Hypothalamus (tissue), 51 donors: ENCODE results near the gene FUCA2.
"Not testable (repeated sequence)": the region's sequence is repeated elsewhere in the genome, so short reads cannot be mapped to it uniquely, and the experiment has no call there.

Source experiments
- DNase-seq, 51 donors: peaks; one replicate each; lab custom pipeline; 2025; lab: John Stamatoyannopoulos, UW

FUCA2 gene

DNA sequence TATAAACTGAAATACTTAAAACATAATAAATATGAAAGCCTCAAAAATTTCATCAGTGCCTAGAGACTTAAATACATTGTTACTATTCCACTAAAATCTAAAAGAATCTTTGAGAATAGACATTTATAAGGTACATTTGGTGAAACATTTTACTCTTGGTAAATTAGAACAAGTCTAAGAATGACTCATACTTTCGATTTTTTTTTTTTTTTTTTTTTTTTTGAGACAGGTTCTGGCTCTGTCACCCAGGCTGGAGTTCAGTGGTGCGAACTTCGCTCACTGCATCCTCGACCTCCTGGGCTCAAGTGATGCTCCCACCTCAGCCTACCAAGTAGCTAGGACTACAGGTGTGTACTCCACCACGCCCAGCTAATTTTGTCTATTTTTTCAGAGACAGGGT is 6.4 kb downstream of the FUCA2 start:
- no peak for DNase-seq

DNA sequence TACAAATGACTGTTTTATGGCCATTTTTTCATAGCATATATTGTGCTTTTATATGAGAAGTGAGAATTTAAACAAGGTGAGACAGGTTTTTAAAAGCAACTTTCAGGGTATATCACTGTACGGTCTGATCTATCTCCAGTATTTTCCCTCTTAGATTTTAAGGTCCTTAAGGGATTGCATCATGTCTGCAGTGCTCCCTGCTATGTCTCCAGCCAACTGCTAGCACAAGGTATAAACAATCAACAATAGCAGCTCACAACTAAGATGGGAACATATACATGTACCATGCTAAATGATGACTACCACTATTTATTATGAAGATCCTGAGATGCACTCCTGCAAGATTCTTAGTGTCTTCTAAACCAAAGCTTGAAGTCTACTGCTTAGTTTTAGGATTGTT is 7.2 kb downstream of the FUCA2 start:
- DNase-seq = no peak

DNA sequence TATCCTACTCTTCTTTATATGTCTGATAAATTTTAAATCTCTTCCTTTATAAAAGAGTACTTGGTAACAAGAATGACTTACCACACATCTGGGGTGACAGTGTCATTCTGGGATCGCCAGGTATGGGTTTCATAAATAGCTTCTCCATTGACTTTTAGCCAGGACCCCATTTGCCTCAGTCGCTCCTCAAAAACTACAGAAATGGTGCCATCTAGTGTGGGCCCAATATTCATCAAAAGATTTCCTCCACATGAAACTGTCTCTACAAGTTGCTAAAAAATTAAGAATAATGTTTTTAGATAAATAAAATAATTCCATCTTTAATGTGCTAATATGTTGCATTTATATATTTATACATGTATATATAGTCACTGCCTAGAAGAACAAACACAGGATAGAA is 9.7 kb downstream of the FUCA2 start:
- no peak for DNase-seq

DNA sequence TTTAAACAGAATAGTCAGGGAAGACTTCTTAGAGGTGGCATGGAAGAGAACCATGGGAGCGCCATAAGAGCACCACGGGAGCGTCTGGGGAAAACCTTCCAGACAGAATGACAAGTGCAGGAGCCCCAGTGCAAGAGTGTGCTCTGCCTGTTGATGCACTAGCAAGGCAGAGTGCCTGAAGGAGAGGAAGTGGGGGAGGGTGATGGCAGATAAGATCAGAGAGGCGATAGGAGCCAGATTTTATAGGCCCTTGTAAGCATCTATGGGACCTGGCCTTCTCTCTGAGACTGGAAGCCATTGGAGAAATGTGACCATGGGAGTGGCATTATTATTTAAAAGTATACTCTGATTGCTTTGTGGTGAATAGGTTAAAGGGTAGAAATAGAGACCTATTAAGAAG is 13.1 kb downstream of the FUCA2 start:
- no peak for DNase-seq

DNA sequence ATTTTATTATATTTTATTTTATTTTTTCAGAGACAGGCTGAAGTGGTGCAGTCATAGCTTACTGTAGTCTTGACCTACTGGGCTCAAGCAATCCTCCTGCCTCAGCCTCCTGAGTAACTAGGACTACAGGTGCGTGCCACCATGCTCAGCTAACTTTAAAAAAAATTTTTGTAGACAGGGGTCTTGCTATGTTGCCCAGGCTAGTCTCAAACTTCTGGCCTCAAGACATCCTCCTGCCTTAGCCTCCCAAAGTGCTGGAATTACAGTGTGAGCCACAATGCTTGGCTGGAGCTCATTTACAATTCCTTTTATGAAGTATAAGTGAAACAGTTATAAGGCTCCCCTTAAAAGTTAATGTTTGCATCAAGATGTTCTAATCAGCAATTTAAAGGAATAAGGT is 14.5 kb downstream of the FUCA2 start:
- no peak for DNase-seq

DNA sequence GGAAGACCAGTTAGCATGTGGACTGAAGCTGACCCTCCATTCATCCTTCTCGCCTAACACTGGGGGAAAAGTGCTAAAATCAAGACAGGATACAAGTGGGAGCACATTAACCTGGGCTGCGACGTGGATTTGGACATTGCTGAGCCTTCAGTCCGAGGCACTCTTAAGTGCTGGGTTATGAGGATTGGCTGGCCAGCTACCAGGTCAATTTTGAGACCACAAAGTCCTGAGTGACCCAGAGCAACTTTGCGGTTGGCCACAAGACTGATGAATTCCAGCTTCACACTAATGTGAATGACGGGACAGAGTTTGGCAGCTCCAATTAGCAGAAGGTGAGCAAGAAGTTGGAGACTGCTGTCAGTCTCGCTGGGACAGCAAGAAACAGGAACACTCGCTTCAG is 20.7 kb downstream of the FUCA2 start:
- no peak for DNase-seq

DNA sequence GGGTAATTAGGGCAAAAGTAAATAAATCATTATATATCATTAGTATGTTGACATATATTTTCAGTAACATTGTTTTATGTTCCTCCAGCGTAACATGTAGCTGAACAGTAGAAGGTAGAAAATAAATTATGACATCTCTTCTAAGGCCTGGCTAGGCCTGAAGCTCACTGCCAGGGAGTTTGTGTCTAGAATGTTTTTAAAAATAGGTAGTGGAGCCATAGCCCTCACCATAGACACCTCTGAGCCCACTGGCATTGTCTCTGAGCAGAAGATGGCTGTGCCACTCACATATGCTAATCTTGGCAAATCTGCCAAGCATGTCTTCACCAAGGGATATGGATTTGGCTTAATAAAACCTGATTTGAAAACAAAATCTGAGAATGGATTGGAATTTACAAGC is 21.3 kb downstream of the FUCA2 start:
- DNase-seq = no peak

DNA sequence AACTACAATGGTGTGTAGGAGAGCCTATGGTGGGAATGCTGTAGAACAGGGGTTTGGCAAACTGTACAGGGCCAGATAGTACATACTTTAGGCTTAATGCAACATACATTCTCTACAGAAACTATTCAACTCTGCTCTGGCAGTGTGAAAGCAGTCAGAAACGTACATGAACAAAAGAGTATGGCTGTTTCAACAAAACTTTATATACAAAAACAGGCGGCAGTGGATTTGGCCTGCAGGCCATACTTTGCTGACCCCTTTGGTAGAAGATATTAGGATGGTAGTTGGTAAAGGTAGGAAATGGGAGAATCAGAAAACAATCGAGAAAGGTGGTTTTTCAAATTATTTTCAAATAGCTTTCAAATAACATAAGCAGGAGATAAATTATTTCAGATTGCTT is 24.8 kb downstream of the FUCA2 start:
- DNase-seq = no peak

DNA sequence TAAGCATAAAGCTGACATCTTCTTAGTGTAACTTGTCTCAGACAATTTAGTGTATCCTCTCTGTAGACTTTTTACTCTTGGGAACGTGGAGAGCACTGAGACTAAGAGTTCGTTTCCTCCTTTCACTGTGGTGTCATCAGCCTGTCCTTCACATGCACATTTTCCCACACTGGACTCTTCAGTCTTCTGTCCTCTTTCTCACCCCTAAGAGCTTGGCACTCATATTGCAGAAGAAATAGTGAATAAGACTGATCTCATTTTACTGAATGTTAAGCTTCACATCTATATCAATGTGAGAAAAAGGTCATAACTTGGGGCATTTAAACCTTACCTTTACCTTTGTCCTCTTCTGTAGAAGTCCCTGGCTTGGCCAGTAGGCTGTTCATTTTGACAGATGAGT is 25.6 kb downstream of the FUCA2 start:
- no peak for DNase-seq

DNA sequence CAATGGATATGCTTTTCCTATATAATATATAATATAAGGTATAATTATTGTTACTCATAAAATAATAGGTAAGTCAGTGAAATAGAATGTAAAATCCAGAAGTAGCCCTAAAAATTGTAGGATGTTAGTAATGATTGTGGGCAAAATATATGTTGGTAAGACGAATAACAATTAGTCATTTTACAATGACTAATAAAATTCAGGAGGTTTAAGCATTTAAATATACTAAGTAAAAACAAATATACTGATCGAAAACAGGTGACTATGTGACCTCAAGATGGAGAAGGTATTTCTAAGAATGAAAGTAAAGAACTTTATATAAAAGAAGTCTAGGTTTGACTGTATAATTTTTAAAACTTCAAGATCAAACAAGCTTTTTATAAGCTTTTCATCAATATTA is 28.9 kb downstream of the FUCA2 start:
- DNase-seq = no peak

DNA sequence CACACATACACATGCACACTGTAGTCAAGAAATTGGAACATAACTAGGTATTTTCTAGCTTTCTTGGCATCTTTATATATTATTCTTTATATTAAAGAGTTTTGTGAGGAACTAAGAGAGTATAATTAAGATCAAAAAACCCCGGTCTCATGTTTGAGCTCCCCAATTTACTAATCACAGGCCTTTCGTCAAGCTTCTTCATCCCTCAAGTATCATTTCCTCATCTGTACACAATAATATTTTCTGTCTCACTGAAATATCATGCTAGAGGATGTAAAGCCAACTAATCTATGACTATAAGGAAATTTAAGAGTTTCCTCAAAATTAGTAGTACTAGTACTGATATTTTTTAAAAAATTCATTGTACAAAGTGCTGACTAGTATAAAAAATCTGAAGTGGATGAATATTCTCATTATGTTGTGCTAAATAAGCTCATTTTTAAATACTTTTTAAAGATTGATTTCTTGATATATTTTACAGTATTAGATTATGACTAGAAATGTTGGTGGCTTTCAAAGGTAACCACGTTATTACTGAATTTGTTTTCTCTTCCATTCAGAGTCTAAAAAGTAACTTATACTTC is 32.9 kb downstream of the FUCA2 start:
- DNase-seq = no peak

DNA sequence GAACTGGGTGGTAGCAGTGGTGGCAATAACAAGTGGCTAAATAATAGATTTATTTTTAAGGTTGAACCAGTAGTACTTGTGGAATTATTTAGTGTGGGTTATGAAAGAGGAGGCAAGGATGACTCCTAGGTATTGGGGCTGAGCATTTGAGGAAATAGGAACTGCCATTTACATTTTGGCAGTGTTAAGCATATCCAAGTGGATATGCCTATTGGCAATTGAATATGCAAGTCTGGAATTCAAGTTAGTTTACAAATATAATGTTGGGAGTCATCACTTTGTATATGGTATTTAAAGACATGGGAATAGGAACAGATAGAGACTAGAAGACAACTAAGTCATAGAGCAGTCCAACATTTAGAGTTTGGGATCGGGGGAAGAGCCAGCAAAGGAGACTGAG is 35.0 kb downstream of the FUCA2 start:
- no peak for DNase-seq

DNA sequence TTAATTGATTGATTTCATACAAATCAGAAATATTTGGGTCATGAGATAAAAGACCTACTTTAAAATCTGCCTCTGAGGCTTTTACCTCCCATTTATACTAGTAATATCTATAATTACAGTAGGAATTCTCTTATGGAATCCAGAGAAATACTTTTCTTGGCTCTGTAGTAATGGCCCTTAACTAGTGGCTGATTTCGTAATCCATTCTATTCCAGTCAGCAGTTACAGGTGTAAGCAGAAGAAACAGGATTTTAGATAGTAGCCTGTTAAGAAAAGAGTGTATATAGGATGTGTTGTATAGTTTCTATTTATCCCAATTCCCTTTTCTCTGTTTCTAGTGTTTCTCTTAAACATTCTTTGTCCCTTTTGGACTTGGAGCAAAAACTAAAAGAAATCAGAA is 39.7 kb downstream of the FUCA2 start:
- no peak for DNase-seq

DNA sequence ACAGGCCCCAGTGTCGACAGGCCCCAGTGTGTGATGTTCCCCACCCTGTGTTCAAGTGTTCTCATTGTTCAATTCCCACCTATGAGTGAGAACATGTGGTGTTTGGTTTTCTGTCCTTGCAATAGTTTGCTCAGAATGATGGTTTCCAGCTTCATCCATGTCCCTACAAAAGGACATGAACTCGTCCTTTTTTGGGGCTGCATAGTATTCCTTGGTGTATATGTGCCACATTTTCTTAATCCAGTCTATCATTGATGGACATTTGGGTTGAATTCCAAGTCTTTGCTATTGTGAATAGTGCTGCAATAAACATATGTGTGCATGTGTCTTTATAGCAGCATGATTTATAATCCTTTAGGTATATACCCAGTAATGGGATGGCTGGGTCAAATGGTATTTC is 42.7 kb downstream of the FUCA2 start:
- DNase-seq = not testable (repeated sequence)

DNA sequence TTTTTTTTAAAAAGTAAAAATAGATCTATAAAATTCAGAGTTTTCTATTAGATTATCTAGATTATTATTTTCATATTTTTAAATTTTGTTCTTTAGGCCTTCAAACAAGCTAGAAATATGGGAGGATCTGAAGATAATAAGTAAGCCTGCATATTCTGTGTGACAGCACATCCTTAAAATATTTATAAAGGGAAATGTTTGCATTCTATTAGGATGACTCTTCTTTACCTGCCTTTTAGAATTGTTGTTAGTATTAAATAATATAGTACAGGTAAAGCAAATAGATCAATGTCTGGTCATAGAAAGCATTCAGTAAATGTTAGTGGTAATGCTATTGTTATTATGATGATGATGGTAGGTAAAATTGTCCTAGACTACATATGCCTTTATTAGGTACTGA is 43.5 kb downstream of the FUCA2 start:
- DNase-seq = no peak

DNA sequence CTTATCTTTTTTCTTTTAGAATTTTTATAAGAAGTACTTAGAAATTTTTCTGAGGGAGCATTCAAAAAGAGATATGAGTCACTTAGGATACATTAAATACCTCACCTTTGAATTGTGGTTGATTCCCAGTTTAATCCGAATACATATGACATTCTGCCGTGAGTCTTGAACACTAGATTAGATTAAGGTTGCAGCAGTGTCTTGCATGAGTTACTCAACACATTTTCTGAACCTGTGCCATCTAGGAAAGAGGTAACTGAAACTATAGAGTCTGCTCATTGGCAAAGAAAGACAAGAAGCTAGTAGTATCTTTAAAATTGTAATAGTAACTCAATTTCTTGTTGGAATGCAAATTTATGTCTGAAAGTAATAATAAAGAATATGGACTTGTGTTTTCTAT is 46.0 kb downstream of the FUCA2 start:
- DNase-seq = no peak

DNA sequence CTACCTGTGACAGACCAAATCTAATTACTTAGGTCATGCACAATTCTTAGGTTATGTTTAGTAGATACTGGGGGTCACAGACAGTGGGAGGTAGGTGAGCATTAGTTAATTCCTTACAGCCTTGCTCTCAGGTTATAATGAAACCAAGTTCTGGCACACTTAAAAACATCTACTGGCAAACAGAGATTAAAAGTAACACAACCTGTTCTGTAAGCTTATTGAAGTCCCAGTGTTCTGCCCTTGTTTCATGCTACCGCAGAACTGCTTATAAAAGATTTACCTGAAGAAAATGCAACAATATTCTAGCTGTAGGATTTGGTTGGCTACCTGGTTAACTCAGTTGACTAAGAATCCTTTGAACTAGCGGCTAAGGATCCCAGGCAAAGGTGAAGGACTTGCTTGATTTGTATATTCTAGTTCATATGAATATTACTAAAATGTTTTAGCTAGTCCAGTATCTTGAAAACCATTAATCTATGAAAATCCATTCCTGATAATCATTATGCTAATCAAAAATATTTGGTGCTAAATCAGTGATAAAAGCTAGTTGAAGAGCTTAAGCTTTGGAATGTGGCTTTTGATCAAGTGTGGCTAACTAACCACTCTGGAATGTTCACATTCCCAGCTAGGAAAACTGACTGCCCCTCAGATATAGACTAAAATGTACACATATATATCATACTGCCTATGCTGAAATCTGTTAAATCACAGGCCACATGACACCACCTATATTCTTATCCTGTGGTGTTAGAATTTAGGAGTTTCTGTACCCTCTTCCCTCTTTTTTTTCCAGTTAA is 53.8 kb downstream of the FUCA2 start:
- no peak for DNase-seq

DNA sequence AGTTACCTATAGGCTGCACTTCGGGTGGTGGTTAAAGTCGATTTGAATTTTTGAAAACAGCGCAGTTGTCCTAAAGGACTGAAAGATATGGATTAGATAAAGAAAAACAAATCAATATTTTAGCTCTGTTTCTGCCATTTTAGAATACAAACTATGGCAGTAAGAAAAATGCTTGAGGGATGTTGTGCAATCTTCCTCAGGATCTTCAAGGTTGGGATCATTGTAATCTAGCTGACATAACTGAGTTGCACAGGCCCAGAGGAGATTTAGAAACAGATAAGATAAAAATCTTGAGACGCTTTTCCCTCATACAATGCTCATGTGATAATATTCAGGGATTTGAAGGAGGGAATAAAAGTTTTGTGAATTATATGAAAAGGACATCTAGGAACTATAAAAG is 60.0 kb downstream of the FUCA2 start:
- DNase-seq = no peak

DNA sequence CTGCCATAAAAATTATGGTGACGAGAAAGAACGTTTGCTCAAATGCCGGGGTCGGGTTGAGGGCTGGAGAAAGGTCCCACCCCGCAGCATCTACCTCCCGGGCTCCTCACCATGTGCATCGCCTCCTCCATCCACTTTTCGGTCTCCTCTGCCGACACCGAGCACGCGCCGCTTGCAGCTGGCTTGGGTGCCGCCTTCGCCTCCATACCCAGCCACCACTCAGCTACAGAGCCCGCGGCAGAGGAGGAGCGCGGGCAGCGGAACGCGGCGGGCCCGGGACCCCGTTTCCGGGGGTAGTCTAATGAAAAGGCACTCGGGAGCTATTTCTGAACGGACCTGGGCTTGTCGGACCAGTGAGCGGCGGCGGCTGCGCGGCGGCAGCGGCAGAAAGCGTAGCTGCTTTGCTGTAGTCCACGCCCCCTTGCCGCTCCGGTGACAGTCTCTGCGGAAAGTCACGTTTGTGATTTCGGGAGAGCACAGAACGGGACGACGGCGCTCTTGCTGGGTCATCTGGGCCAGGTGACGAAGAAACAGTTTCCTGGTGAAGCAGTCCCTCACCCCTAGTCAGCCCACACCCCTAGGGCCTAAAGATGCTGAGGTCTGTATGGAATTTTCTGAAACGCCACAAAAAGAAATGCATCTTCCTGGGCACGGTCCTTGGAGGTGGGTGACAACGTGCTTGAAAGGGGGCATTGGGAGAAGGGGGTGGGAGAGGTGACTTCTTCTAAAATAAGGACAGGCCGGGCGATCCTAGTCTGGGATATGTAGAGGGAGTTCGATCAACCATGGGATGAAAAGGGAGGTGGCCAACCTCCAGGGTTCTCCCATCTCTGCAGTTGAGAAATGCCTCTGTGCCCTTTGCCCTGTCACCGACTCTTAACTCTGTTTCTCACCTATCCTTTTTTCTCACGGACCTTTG is 60.8 kb downstream of the FUCA2 start, which contains the start of the genes ADAT2 and PEX3:
ADAT2 (minus strand) TSS at position 243 of the 919 bp plus-strand sequence; CDS start at position 206, 37 bp downstream.
PEX3 (plus strand) TSS at position 353 of the 919 bp plus-strand sequence; CDS start at position 591, 238 bp downstream.
- DNase-seq = peak; percentile 44 to 93 (median 83)

DNA sequence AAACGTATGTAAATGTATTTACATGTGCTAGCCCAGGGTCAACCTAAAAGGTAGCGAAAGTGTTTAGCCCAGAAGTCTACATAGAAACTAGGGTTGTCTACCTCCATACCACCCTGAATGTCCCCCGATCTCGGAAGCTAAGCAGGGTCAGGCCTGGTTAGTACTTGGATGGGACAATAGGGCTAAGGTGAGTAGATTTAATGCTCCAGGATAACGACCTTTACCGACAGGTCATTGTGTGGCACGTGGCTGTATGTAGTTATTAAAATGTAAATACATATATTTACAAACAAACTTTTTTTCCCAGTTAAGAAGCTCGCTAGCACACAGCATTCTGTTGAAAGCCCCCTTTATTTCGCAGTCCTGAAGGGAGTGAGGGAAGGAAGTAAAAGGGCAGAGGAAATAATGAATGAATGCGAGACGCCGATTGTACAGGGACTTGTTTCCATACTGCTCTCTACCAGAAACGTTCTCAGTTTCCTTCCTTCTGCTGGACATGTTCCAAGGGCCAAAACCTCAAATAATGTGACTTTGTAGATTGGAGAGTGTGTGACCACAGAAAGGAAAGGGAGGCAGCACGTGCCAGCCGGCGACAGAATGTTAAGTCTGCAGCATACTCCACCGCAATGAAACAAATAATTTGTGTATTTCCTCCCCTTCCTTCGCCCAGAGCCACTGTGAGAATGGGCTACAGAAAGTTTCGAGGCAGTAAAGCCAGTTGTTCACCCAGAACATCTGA is 61.6 kb downstream of the FUCA2 start:
- peak in 6 of 51 donors; percentile 1 to 38 (median 32) for DNase-seq
